H9 (cell line): ENCODE results near the gene SH3BP2. TPM values are rescaled to one million over a fixed set of nuclear protein-coding genes. Genes with fewer than 3 reads are reported as not detected.

Experiments used
- DNase-seq: peaks from one replicate; pipeline ENCODE4 v3.0.0-alpha.2; 2017
- H2AFZ ChIP-seq: one replicate; pipeline ENCODE4 v1.6.1; 2013; ENCODE audit warnings: mild to moderate bottlenecking, low read length, control low read depth, moderate library complexity
- H2AK5ac ChIP-seq: 2 replicates; pipeline ENCODE4 v1.6.1; 2013; ENCODE audit warnings: low read length, control low read depth, mixed read lengths; ENCODE audit not compliant: insufficient read length
- H2BK120ac ChIP-seq: one replicate; pipeline ENCODE4 v1.6.1; 2013; ENCODE audit warnings: low read depth, mild to moderate bottlenecking, low read length, control low read depth, inconsistent platforms; ENCODE audit not compliant: poor library complexity, severe bottlenecking
- H2BK12ac ChIP-seq: 2 replicates; pipeline ENCODE4 v1.6.1; 2013; ENCODE audit warnings: low read length, control low read depth, mixed read lengths, low read depth; ENCODE audit not compliant: insufficient read length
- H2BK15ac ChIP-seq: 2 replicates; pipeline ENCODE4 v1.6.1; 2013; ENCODE audit warnings: low read depth, low read length, control low read depth
- H2BK20ac ChIP-seq: one replicate; pipeline ENCODE4 v1.6.1; 2013; ENCODE audit warnings: low read depth, mild to moderate bottlenecking, low read length, control low read depth, inconsistent platforms; ENCODE audit not compliant: poor library complexity, severe bottlenecking
- H2BK5ac ChIP-seq: 2 replicates; pipeline ENCODE4 v1.6.1; 2013; ENCODE audit warnings: low read length, control low read depth, mixed read lengths; ENCODE audit not compliant: insufficient read length
- H3K14ac ChIP-seq: 2 replicates; pipeline ENCODE4 v1.6.1; 2013; ENCODE audit warnings: low read length, control low read depth; ENCODE audit not compliant: insufficient read depth
- H3K18ac ChIP-seq: 2 replicates; pipeline ENCODE4 v1.6.1; 2013; ENCODE audit warnings: low read depth, mild to moderate bottlenecking, mixed read lengths, low read length, control low read depth; ENCODE audit not compliant: insufficient read length
- H3K23ac ChIP-seq: 2 replicates; pipeline ENCODE4 v1.6.1; 2013; ENCODE audit warnings: low read length, control low read depth, mixed read lengths, low read depth; ENCODE audit not compliant: insufficient read length
- H3K23me2 ChIP-seq: 2 replicates; pipeline ENCODE4 v1.6.1; 2013; ENCODE audit warnings: low read depth, mild to moderate bottlenecking, mixed read lengths, low read length, control low read depth; ENCODE audit not compliant: insufficient read length, poor library complexity, severe bottlenecking
- H3K27ac ChIP-seq: 2 replicates; pipeline ENCODE4 v1.5.1; 2013; ENCODE audit warnings: low read length, control low read depth, mixed read lengths, low read depth; ENCODE audit not compliant: insufficient read length
- H3K27me3 ChIP-seq: 2 replicates; pipeline ENCODE4 v1.6.1; 2013; ENCODE audit warnings: low read length, control low read depth, inconsistent platforms; ENCODE audit not compliant: insufficient read depth
- H3K4ac ChIP-seq: 2 replicates; pipeline ENCODE4 v1.6.1; 2013; ENCODE audit warnings: low read depth, mild to moderate bottlenecking, control low read depth, inconsistent platforms, low read length, moderate library complexity
- H3K4me1 ChIP-seq: 2 replicates; pipeline ENCODE4 v1.6.1; 2013; ENCODE audit warnings: low read length, control low read depth, inconsistent platforms; ENCODE audit not compliant: insufficient read depth
- H3K4me2 ChIP-seq: 2 replicates; pipeline ENCODE4 v1.6.1; 2013; ENCODE audit warnings: low read length, control low read depth, mixed read lengths; ENCODE audit not compliant: insufficient read length, insufficient read depth
- H3K56ac ChIP-seq: 2 replicates; pipeline ENCODE4 v1.6.1; 2013; ENCODE audit warnings: low read depth, mild to moderate bottlenecking, mixed read lengths, low read length, control low read depth; ENCODE audit not compliant: insufficient read length
- H3K79me1 ChIP-seq: 2 replicates; pipeline ENCODE4 v1.6.1; 2013; ENCODE audit warnings: low read depth, mild to moderate bottlenecking, moderate library complexity, low read length, control low read depth, inconsistent platforms; ENCODE audit not compliant: insufficient read depth, poor library complexity, severe bottlenecking
- H3K79me2 ChIP-seq: 2 replicates; pipeline ENCODE4 v1.6.1; 2013; ENCODE audit warnings: low read length, control low read depth, inconsistent platforms; ENCODE audit not compliant: insufficient read depth
- H3K9ac ChIP-seq: 2 replicates; pipeline ENCODE4 v1.6.1; 2013; ENCODE audit warnings: low read length, control low read depth, mixed read lengths; ENCODE audit not compliant: insufficient read length; ENCODE audit errors: extremely low read depth
- H3K9me3 ChIP-seq: one replicate; pipeline ENCODE4 v1.6.1; 2013; ENCODE audit warnings: low read depth, low read length, inconsistent platforms; ENCODE audit not compliant: control insufficient read depth
- H3T11ph ChIP-seq: one replicate; pipeline ENCODE4 v1.6.1; 2013; ENCODE audit warnings: mild to moderate bottlenecking, low read length, control low read depth, inconsistent platforms
- H4K20me1 ChIP-seq: one replicate; pipeline ENCODE4 v1.6.1; 2013; ENCODE audit not compliant: control insufficient read depth, insufficient read length, insufficient read depth
- H4K5ac ChIP-seq: 2 replicates; pipeline ENCODE4 v1.6.1; 2013; ENCODE audit warnings: low read depth, mild to moderate bottlenecking, mixed read lengths, low read length, control low read depth; ENCODE audit not compliant: insufficient read length
- H4K8ac ChIP-seq: replicated peaks from 2 replicates; pipeline ENCODE4 v1.6.1; 2013; ENCODE audit warnings: low read length, control low read depth, mixed read lengths, low read depth; ENCODE audit not compliant: insufficient read length
- H4K91ac ChIP-seq: 2 replicates; pipeline ENCODE4 v1.6.1; 2013; ENCODE audit warnings: low read depth, mild to moderate bottlenecking, moderate library complexity, mixed read lengths, low read length, control low read depth; ENCODE audit not compliant: insufficient read length
- H3K27ac Mint-ChIP-seq, 3 experiments: 2 replicates in 2 of 3; 3 replicates in 1 of 3; pipeline ENCODE4 v1.8.0; 2020 to 2021; ENCODE audit warnings: mixed read lengths in 3 of 3, mild to moderate bottlenecking in 1 of 3, moderate library complexity in 1 of 3
- H3K27me3 Mint-ChIP-seq: 2 replicates; pipeline ENCODE4 v1.8.0; 2021; ENCODE audit warnings: low read depth, mild to moderate bottlenecking, moderate library complexity, mixed read lengths
- H3K36me3 Mint-ChIP-seq, 3 experiments: 2 replicates in 2 of 3; 3 replicates in 1 of 3; pipeline ENCODE4 v1.8.0; 2020 to 2021; ENCODE audit warnings: low read depth in 3 of 3, mixed read lengths in 3 of 3; ENCODE audit not compliant: insufficient read depth in 1 of 3
- H3K4me1 Mint-ChIP-seq, 2 experiments: 2 replicates each; pipeline ENCODE4 v1.8.0; 2020; ENCODE audit warnings: mixed read lengths in 2 of 2
- H3K4me3 Mint-ChIP-seq, 2 experiments: 2 replicates in 1 of 2; 3 replicates in 1 of 2; pipeline ENCODE4 v1.8.0; 2020 to 2021; ENCODE audit warnings: mild to moderate bottlenecking in 2 of 2, mixed read lengths in 2 of 2, moderate library complexity in 1 of 2
- H3K9me3 Mint-ChIP-seq, 2 experiments: 2 replicates in 1 of 2; 3 replicates in 1 of 2; pipeline ENCODE4 v1.8.0; 2020; ENCODE audit warnings: mild to moderate bottlenecking in 2 of 2, mixed read lengths in 2 of 2, moderate library complexity in 1 of 2
- CTCF ChIP-seq: fragments of 200-600 bp; sonication (generic); conservative IDR thresholded peaks from 3 replicates; pipeline ENCODE4 v1.8.0; 2021; ENCODE audit warnings: antibody characterized with exemption, mild to moderate bottlenecking
- WGBS: extraction: QIAGEN DNeasy Blood & Tissue Kit; methylation state at CpG from one replicate; pipeline ENCODE4 v1.1.7; 2013; ENCODE audit warnings: missing lambda C conversion rate, low lambda C conversion rate, mixed read lengths; ENCODE audit not compliant: insufficient read length; ENCODE audit errors: extremely low coverage; 5-methylcytosine and 5-hydroxymethylcytosine counted together
- total RNA-seq: library from RNA; stranded (reverse); gene quantifications from 2 replicates; pipeline ENCODE4 v1.2.1, GENCODE V29; 2021

Gene SH3BP2
- total RNA-seq, 1 experiment from 2014 or later, result 37.6 TPM

GRCh38 chr4:2887343-2887742 lies 94.5 kb downstream of the SH3BP2 start:
- H3K36me3 Mint-ChIP-seq, result peaks cover 22 to 45% (median 44%) of the 10 kb centered on the region in 3 experiments; a peak in 6 of 7 replicates
- H2BK120ac ChIP-seq, result no peak overlapping the region
- no peak for DNase-seq
- H3K23me2 ChIP-seq, result no peaks in the 10 kb centered on the region
- H2AK5ac ChIP-seq, result no peak overlapping the region
- H4K5ac ChIP-seq, result no peak overlapping the region
- no peaks in the 10 kb centered on the region for H3K9me3 Mint-ChIP-seq
- H3K27me3 ChIP-seq, result no peaks in the 10 kb centered on the region
- H3K79me1 ChIP-seq, result no peaks in the 10 kb centered on the region
- H3K4me1 ChIP-seq, result peaks cover 1% of the 10 kb centered on the region; the same call in 1 of the 2 replicates
- H3K27me3 Mint-ChIP-seq, result no peaks in the 10 kb centered on the region
- no peaks in the 10 kb centered on the region for H4K20me1 ChIP-seq
- no peak overlapping the region for H2BK15ac ChIP-seq
- no peak overlapping the region for H3K23ac ChIP-seq
- no peak overlapping the region for H4K91ac ChIP-seq
- H3K9ac ChIP-seq, result no peak overlapping the region
- no peak overlapping the region for H3K4me3 Mint-ChIP-seq
- no peak overlapping the region for H2BK20ac ChIP-seq
- no peak overlapping the region for H3K4ac ChIP-seq
- no peak overlapping the region for H2AFZ ChIP-seq
- no peak overlapping the region for H2BK12ac ChIP-seq
- H3K14ac ChIP-seq, result no peak overlapping the region
- H2BK5ac ChIP-seq, result no peak overlapping the region
- peaks cover 5 to 7% of the 10 kb centered on the region in 2 experiments for H3K4me1 Mint-ChIP-seq
- H3K79me2 ChIP-seq, result no peaks in the 10 kb centered on the region; the same call in 1 of the 2 replicates
- TF ChIP-seq CTCF, result no peak
- WGBS, result no CpG with 5 or more reads among the region's 3 CpGs
- no peak overlapping the region for H3K27ac ChIP-seq
- no peaks in the 10 kb centered on the region for H3K9me3 ChIP-seq
- no peak overlapping the region for H3T11ph ChIP-seq
- H3K18ac ChIP-seq, result no peak overlapping the region
- no peak overlapping the region for H3K4me2 ChIP-seq
- H3K56ac ChIP-seq, result no peak overlapping the region
- H4K8ac ChIP-seq, result no peak overlapping the region
- peak overlapping the region in 1 of 3 experiments; percentile 34; a peak in 1 of 7 replicates for H3K27ac Mint-ChIP-seq
